Heart left ventricle (tissue), 16 donors: ENCODE measurements around the gene HRH3. TPM values are rescaled to one million over a fixed set of nuclear protein-coding genes. Genes with fewer than 3 reads are reported as not detected.
A peak's percentile ranks its signal among the peaks of the same experiment; 100 is the strongest.

ENCODE experiments used
- ATAC-seq, 4 donors: fragments of 200-7000 bp; cut with Tn5 transposase; one replicate each; pipeline ENCODE4 v1.9.1; 2020 to 2022; ENCODE audit warnings: moderate library complexity in 4 of 4, mild to moderate bottlenecking in 3 of 4, moderate number of reproducible peaks in 1 of 4
- DNase-seq, 5 donors: peaks; one replicate each; pipeline ENCODE4 v3.0.0-alpha.2; 2020
- H3K27ac ChIP-seq, 12 donors: fragments of 200-600 bp; sonication (generic) in 4 of 12; one replicate each; pipeline versions ENCODE4 v1.5.0 to v1.8.0; 2016 to 2022; ENCODE audit warnings: mild to moderate bottlenecking in 2 of 12
- H3K27me3 ChIP-seq, 9 donors: fragments of 200-600 bp; sonication (generic) in 2 of 9; one replicate each; pipeline versions ENCODE4 v1.5.1 to v1.8.0; 2016 to 2022; ENCODE audit warnings: mild to moderate bottlenecking in 3 of 9
- H3K36me3 ChIP-seq, 9 donors: fragments of 200-600 bp; sonication (generic) in 2 of 9; one replicate each; pipeline versions ENCODE4 v1.5.0 to v1.8.0; 2018 to 2022; ENCODE audit warnings: mild to moderate bottlenecking in 2 of 9
- H3K4me1 ChIP-seq, 12 donors: fragments of 200-600 bp; sonication (generic) in 4 of 12; one replicate each; pipeline versions ENCODE4 v1.5.0 to v1.8.0; 2016 to 2022; ENCODE audit warnings: mild to moderate bottlenecking in 3 of 12
- H3K4me3 ChIP-seq, 12 donors: fragments of 200-600 bp; sonication (generic) in 4 of 12; one replicate each; pipeline versions ENCODE4 v1.5.0 to v1.8.0; 2017 to 2022; ENCODE audit warnings: mild to moderate bottlenecking in 9 of 12, moderate library complexity in 4 of 12
- H3K9me3 ChIP-seq, 12 donors: fragments of 200-600 bp; sonication (generic) in 4 of 12; one replicate each; pipeline versions ENCODE4 v1.5.0 to v1.8.0; 2016 to 2022; ENCODE audit warnings: mild to moderate bottlenecking in 1 of 12
- CTCF ChIP-seq, 12 donors: fragments of 200-600 bp; sonication (generic) in 4 of 12; IDR thresholded peaks; one replicate each; pipeline versions ENCODE4 v1.5.0 to v1.8.0; 2018 to 2022; ENCODE audit warnings: antibody characterized with exemption in 12 of 12, mild to moderate bottlenecking in 5 of 12
- POLR2A ChIP-seq, 2 donors: fragments of 450-650 bp; IDR thresholded peaks; one replicate each; pipeline ENCODE4 v1.6.1; 2017; ENCODE audit warnings: antibody characterized with exemption in 2 of 2, mild to moderate bottlenecking in 2 of 2, moderate library complexity in 2 of 2
- WGBS, 4 donors: extraction: QIAGEN DNeasy Blood & Tissue Kit in 2 of 4; methylation state at CpG; one replicate each; pipeline versions ENCODE4 v1.1.5 to v1.1.7; 2013 to 2018; 5-methylcytosine and 5-hydroxymethylcytosine counted together
- intact Hi-C, 10 donors: fragments of 100-400 bp; cut with DNase I; formaldehyde crosslinking; loops; one replicate each; pipeline versions ENCODE4 v1.11.1 to v1.14.2; 2022
- polyA plus RNA-seq, 2 donors: library from polyadenylated mRNA; stranded (reverse); fragments of 200-250 nt; gene quantifications; one replicate each; pipeline ENCODE4 v1.2.3, GENCODE V29; 2013
- total RNA-seq, 9 donors: library from RNA; depleted of rRNA in 2 of 9; stranded (reverse); fragments of >200 nt in 2 of 9; fragmentation: NEBNext Ultra II Directional in 3 of 9; extraction: Animal tissue kit (Norgen Biotek cat#: 25700) in 3 of 9; gene quantifications; one replicate each; pipeline versions ENCODE4 v1.1.0 to v1.2.4, GENCODE V29; 2016 to 2023
- donor health status: ischemic (EF 13 %, LVEDD 7.1; RV severe dilation, severe dysfunction).
- donor health status: healthy with polysubstance abuse.
- donor health status: DM: no; HTN: yes; CAD: no.
- donor health status: DM: no; HTN: no; CAD: no.
- donor health status: ischemic (EF 25% LVEDD 6.9; RV normal size, moderate dysfunction).
- donor health status: ischemic (EF 25% LVEDD 5.7; RV mildly dilated, moderate dysfunction).
- donor health status: healthy.
- donor health status: DM: yes; HTN: yes; CAD: no.
- donor health status: ischemic (EF 35%, LVEDD 5.7; RV mildly dilated, moderate dysfunction).
- donor health status: nonischemic (EF 11% LVEDD 7.7; RV severe dilation, severe dysfunction).
- donor health status: DM: yes; HTN: yes; CAD: no.
- donor health status: PGD.
- donor health status: ischemic (EF 29% LVEDD 5.4; RV normal size, mild dysfunction).
- donor health status: nonischemic (EF 23%, LVEDD 6.1; RV moderate dilation, normal function).

Gene HRH3
- total and polyA plus RNA-seq, 11 donors: not detected

DNA sequence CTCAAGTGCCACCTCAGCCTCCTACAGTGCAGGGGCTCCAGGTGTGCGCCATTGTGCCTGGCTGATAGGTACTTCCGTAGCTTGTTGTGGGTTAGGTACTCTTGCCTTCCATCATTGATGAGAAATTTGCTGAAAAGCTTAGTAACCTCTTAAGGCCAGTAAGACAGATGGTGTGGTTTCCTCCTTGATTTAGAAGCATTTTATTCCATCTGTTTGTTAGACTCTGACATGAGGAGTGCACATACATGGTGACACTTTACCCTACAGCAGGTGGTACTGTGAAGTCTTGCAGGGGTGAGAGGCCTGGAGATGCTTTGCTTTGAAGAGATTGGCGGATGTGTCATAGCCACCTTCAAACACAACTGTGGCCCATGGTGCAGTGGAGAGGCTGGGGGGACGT, 52.0 kb downstream of the HRH3 start:
- WGBS, 4 donors: 82 to 95% (median 94%) methylated on average over 4 of the region's 4 CpGs
- TF ChIP-seq CTCF (IDR thresholded peaks at IDR 0.05): no peak
- TF ChIP-seq POLR2A (IDR thresholded peaks at IDR 0.05): no peak
- no peak for ATAC-seq
- DNase-seq: no peak
- Histone ChIP-seq H3K9me3 (no peaks in the 10 kb centered on the region), H3K4me1 (peaks cover 0 to 7% (median 0%) of the 10 kb centered on the region in 12 donors), H3K27me3 (no peaks in the 10 kb centered on the region), H3K27ac (no peak overlapping the region), H3K36me3 (peaks cover 0 to 69% (median 60%) of the 10 kb centered on the region in 9 donors), H3K4me3 (no peak overlapping the region)
- intact Hi-C loops: no loop called here

- WGBS, 4 donors: 55 to 76% (median 66%) methylated on average over 4 to 6 of the region's 6 CpGs
- ATAC-seq: no peak
- Histone ChIP-seq H3K36me3 (peaks cover 0 to 69% (median 61%) of the 10 kb centered on the region in 9 donors), H3K27me3 (no peaks in the 10 kb centered on the region), H3K27ac (no peak overlapping the region), H3K4me1 (peaks cover 0 to 7% (median 0%) of the 10 kb centered on the region in 12 donors), H3K4me3 (no peak overlapping the region), H3K9me3 (no peaks in the 10 kb centered on the region)
- intact Hi-C loops: no loop called here
- DNase-seq: peak in 1 of 5 donors; percentile 42
- no peak for TF ChIP-seq CTCF (IDR thresholded peaks at IDR 0.05)
- TF ChIP-seq POLR2A (IDR thresholded peaks at IDR 0.05): no peak
Observed at GRCh38 chr20:62167474-62167873, 52.6 kb downstream of the HRH3 start.

GRCh38 chr20:62165762-62166399, 54.2 kb downstream of the HRH3 start:
- 71 to 94% (median 85%) methylated on average over 9 to 25 of the region's 25 CpGs for WGBS, 4 donors
- H3K36me3 ChIP-seq: peaks cover 0 to 82% (median 74%) of the 10 kb centered on the region in 9 donors
- no peak overlapping the region for H3K4me3 ChIP-seq
- ATAC-seq: peak in 2 of 4 donors; percentile 7 to 25
- no peak for TF ChIP-seq POLR2A (IDR thresholded peaks at IDR 0.05)
- no peak for TF ChIP-seq CTCF (IDR thresholded peaks at IDR 0.05)
- no peaks in the 10 kb centered on the region for H3K9me3 ChIP-seq
- no peak overlapping the region for H3K27ac ChIP-seq
- intact Hi-C loops: no loop called here
- peak in 3 of 5 donors; percentile 48 to 69 (median 51) for DNase-seq
- H3K27me3 ChIP-seq: no peaks in the 10 kb centered on the region
- no peaks in the 10 kb centered on the region for H3K4me1 ChIP-seq

Other genes starting within 250 kb of the HRH3 start
- 10 to 100 TPM in 7 of 9 donors, 1 to 10 TPM in 2; 7.8 to 37.7 (median 11.4) TPM for gene TAF4, start 154.4 kb downstream of the HRH3 start, total RNA-seq
- 1 to 10 TPM; 4.5 to 6.1 TPM for gene TAF4, start 154.4 kb downstream of the HRH3 start, polyA plus RNA-seq
- gene LSM14B, start 97.8 kb downstream of the HRH3 start, total RNA-seq: 10 to 100 TPM; 38.6 to 64.7 (median 54.6) TPM
- gene LSM14B, start 97.8 kb downstream of the HRH3 start, polyA plus RNA-seq: 10 to 100 TPM; 26.1 to 60.0 TPM
- gene PSMA7, start 76.9 kb downstream of the HRH3 start, total RNA-seq: 100 to 1,000 TPM; 172 to 432 (median 233) TPM
- 100 to 1,000 TPM; 220 to 472 TPM for gene PSMA7, start 76.9 kb downstream of the HRH3 start, polyA plus RNA-seq
- 10 to 100 TPM in 2 of 9 donors, 1 to 10 TPM in 7; 6.5 to 12.4 (median 8.6) TPM for gene SS18L1, start 76.5 kb downstream of the HRH3 start, total RNA-seq
- 1 to 10 TPM; 7.8 to 7.9 TPM for gene SS18L1, start 76.5 kb downstream of the HRH3 start, polyA plus RNA-seq
- gene MTG2, start 37.2 kb downstream of the HRH3 start, total RNA-seq: 10 to 100 TPM; 20.7 to 36.8 (median 26.5) TPM
- gene MTG2, start 37.2 kb downstream of the HRH3 start, polyA plus RNA-seq: 10 to 100 TPM; 28.9 to 40.7 TPM
- gene OSBPL2, start 18.2 kb upstream of the HRH3 start, total RNA-seq: 10 to 100 TPM; 20.7 to 57.9 (median 40.3) TPM
- 10 to 100 TPM; 20.0 to 21.7 TPM for gene OSBPL2, start 18.2 kb upstream of the HRH3 start, polyA plus RNA-seq
- 100 to 1,000 TPM in 3 of 9 donors, 10 to 100 TPM in 6; 66.8 to 218 (median 79.8) TPM for gene ADRM1, start 82.7 kb upstream of the HRH3 start, total RNA-seq
- gene ADRM1, start 82.7 kb upstream of the HRH3 start, polyA plus RNA-seq: 100 to 1,000 TPM in 1 of 2 donors, 10 to 100 TPM in 1; 87.2 to 187 TPM
- gene LAMA5, start 147.0 kb upstream of the HRH3 start, total RNA-seq: 100 to 1,000 TPM in 1 of 9 donors, 10 to 100 TPM in 8; 57.4 to 107 (median 73.6) TPM
- gene LAMA5, start 147.0 kb upstream of the HRH3 start, polyA plus RNA-seq: 100 to 1,000 TPM in 1 of 2 donors, 10 to 100 TPM in 1; 72.0 to 128 TPM
- 100 to 1,000 TPM; 434 to 831 (median 670) TPM for gene RPS21, start 166.8 kb upstream of the HRH3 start, total RNA-seq
- 1,000 to 10,000 TPM; 1,943 to 3,051 TPM for gene RPS21, start 166.8 kb upstream of the HRH3 start, polyA plus RNA-seq
- gene CABLES2, start 187.0 kb upstream of the HRH3 start, total RNA-seq: 10 to 100 TPM in 2 of 9 donors, 1 to 10 TPM in 7; 6.1 to 12.0 (median 8.8) TPM
- 10 to 100 TPM in 1 of 2 donors, 1 to 10 TPM in 1; 2.9 to 10.7 TPM for gene CABLES2, start 187.0 kb upstream of the HRH3 start, polyA plus RNA-seq
- not detected for gene RBBP8NL, start 207.3 kb upstream of the HRH3 start, total RNA-seq
- not detected for gene RBBP8NL, start 207.3 kb upstream of the HRH3 start, polyA plus RNA-seq